Left lung (tissue), 10 donors: Measurements from ENCODE around the gene PPP1R11. TPM values are rescaled to one million over a fixed set of nuclear protein-coding genes. Genes with fewer than 3 reads are reported as not detected.
A peak's percentile ranks its signal among the peaks of the same experiment; 100 is the strongest.

Experiments used
- ATAC-seq: fragments of 200-7000 bp; cut with Tn5 transposase; one replicate; pipeline ENCODE4 v1.9.1; 2020; ENCODE audit warnings: moderate library complexity
- DNase-seq, 4 donors: peaks; one replicate each; pipeline ENCODE4 v3.0.0-alpha.2; 2013 to 2020
- H3K27ac ChIP-seq, 2 donors: fragments of 200-600 bp; sonication (generic) in 1 of 2; one replicate each; pipeline versions ENCODE4 v1.5.0 to v1.8.0; 2020 to 2021
- H3K27me3 ChIP-seq, 2 donors: fragments of 200-600 bp; sonication (generic) in 1 of 2; one replicate each; pipeline versions ENCODE4 v1.5.0 to v1.8.0; 2020 to 2021
- H3K36me3 ChIP-seq, 2 donors: fragments of 200-600 bp; sonication (generic) in 1 of 2; one replicate each; pipeline versions ENCODE4 v1.5.0 to v1.8.0; 2020 to 2021
- H3K4me1 ChIP-seq, 2 donors: fragments of 200-600 bp; one replicate each; pipeline ENCODE4 v1.8.0; 2021
- H3K4me3 ChIP-seq, 2 donors: fragments of 200-600 bp; sonication (generic) in 1 of 2; one replicate each; pipeline versions ENCODE4 v1.5.0 to v1.8.0; 2020 to 2021; ENCODE audit warnings: mild to moderate bottlenecking in 1 of 2
- H3K9me3 ChIP-seq, 2 donors: fragments of 200-600 bp; sonication (generic) in 1 of 2; one replicate each; pipeline versions ENCODE4 v1.5.0 to v1.8.0; 2020 to 2021
- intact Hi-C, 2 donors: fragments of 100-400 bp; cut with DNase I; formaldehyde crosslinking; loops; one replicate each; pipeline versions ENCODE4 v1.11.2 to v1.14.2; 2022
- polyA plus RNA-seq, 6 donors: library from polyadenylated mRNA; unstranded; fragments of 120-200 nt; gene quantifications; one replicate each; pipeline ENCODE4 v1.2.1, GENCODE V29; 2013; ENCODE audit not compliant: insufficient read length in 6 of 6
- total RNA-seq, 2 donors: library from RNA; stranded (reverse); fragmentation: NEBNext Ultra II Directional; extraction: Animal tissue kit (Norgen Biotek cat#: 25700); gene quantifications; one replicate each; pipeline ENCODE4 v1.2.1, GENCODE V29; 2021
- TF ChIP-seq, protein P1 (sequence below), 2 donors: fragments of 200-600 bp; sonication (generic) in 1 of 2; IDR thresholded peaks; one replicate each; pipeline versions ENCODE4 v1.5.0 to v1.8.0; 2021; ENCODE audit warnings: antibody characterized with exemption in 2 of 2
- donor health status: DM: no; HTN: yes; CAD: no.
- donor health status: DM: no; HTN: no; CAD: no.

Gene PPP1R11
- total and polyA plus RNA-seq, 8 donors: 52.0 to 60.0 (median 55.9) TPM

DNA sequence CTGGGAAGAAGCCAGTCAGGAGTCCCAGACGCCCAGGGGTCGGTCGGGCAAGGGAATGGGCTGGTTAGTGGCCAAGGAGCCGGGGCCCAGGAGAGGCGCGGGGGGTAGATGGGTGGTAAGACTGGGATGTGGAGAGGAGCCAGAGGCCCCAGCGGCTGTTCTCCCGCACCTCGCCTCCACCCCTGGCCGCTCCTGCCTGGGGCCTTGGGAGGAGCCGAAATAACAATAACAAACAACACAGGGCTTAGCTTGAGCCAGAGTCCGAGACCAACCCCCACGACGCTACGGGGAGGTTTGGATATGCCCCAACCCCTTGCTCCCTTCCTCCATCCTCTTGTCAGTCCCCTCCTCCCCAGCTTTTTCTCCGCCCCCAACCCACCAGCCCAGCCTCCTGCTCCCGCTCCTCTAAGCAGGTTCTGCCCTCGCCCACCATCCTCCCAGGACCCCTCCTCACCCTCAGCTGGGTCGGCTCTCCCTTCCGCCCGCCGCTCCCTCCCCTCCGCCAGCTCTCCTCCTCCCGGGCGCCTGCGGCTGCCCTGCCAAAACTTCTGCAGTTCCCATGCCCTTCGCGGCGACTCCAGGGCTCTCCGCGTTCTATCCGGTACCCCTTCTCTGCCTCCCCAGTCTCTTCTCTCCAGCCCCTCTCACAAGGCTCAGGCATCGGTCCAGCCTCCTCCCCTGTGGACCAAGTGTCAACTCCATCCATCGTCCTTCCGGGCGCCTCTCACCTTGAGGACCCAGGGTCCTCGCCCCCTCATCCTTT, 7.5 kb downstream of the PPP1R11 start:
- TF ChIP-seq, protein P1, sequence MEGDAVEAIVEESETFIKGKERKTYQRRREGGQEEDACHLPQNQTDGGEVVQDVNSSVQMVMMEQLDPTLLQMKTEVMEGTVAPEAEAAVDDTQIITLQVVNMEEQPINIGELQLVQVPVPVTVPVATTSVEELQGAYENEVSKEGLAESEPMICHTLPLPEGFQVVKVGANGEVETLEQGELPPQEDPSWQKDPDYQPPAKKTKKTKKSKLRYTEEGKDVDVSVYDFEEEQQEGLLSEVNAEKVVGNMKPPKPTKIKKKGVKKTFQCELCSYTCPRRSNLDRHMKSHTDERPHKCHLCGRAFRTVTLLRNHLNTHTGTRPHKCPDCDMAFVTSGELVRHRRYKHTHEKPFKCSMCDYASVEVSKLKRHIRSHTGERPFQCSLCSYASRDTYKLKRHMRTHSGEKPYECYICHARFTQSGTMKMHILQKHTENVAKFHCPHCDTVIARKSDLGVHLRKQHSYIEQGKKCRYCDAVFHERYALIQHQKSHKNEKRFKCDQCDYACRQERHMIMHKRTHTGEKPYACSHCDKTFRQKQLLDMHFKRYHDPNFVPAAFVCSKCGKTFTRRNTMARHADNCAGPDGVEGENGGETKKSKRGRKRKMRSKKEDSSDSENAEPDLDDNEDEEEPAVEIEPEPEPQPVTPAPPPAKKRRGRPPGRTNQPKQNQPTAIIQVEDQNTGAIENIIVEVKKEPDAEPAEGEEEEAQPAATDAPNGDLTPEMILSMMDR (IDR thresholded peaks at IDR 0.05): no peak
- Histone ChIP-seq H3K4me1 (peaks cover 0 to 23% of the 10 kb centered on the region in 2 donors), H3K27me3 (peaks cover 19 to 89% of the 10 kb centered on the region in 2 donors), H3K36me3 (peaks cover 0 to 17% of the 10 kb centered on the region in 2 donors), H3K27ac (no peak overlapping the region), H3K9me3 (no peaks in the 10 kb centered on the region), H3K4me3 (peak overlapping the region; percentile 39)
- peak in 3 of 4 donors; percentile 33 to 79 (median 51) for DNase-seq
- intact Hi-C loops: no loop called here
- peak; percentile 8 for ATAC-seq

DNA sequence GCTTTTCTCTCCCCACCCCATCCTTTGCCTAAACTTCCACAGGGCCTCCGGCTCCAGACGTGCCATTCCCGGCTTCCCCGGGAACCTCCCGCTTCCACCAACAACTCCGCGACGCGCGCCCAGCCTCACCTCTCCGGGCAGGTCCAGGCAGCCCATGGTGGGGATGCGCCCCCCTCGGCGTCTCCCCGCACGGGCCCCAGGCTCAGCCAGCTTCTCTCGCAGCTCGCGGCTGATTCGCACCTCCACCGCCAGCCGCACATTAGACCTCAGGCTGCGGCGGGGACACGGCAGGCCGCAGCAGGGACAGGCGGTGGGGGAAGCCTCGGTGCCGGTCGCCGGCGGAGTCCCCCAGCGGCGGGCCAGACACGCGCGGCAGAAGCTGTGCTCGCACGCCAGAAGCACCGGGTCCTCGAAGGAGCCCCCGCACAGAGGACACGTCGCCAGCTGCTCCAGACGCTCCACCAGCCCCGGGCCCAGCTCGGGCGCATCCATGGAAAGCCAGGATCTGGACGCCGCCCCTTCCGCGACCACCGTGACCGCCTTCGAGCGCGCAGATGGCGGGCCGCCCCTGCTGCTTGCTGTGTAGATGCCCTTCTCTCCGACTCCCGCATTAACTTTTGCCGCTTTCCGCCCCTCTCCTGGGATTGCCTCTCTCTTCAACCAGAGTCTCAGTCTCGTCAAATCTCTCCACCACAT, 8.2 kb downstream of the PPP1R11 start, which contains the start of gene RNF39:
RNF39 (minus strand) TSS at position 676 of the 696 bp plus-strand sequence; CDS start at position 492, 184 bp downstream.
- intact Hi-C loops: no loop called here
- peak; percentile 34 for ATAC-seq
- TF ChIP-seq, protein P1 (IDR thresholded peaks at IDR 0.05): no peak

DNA sequence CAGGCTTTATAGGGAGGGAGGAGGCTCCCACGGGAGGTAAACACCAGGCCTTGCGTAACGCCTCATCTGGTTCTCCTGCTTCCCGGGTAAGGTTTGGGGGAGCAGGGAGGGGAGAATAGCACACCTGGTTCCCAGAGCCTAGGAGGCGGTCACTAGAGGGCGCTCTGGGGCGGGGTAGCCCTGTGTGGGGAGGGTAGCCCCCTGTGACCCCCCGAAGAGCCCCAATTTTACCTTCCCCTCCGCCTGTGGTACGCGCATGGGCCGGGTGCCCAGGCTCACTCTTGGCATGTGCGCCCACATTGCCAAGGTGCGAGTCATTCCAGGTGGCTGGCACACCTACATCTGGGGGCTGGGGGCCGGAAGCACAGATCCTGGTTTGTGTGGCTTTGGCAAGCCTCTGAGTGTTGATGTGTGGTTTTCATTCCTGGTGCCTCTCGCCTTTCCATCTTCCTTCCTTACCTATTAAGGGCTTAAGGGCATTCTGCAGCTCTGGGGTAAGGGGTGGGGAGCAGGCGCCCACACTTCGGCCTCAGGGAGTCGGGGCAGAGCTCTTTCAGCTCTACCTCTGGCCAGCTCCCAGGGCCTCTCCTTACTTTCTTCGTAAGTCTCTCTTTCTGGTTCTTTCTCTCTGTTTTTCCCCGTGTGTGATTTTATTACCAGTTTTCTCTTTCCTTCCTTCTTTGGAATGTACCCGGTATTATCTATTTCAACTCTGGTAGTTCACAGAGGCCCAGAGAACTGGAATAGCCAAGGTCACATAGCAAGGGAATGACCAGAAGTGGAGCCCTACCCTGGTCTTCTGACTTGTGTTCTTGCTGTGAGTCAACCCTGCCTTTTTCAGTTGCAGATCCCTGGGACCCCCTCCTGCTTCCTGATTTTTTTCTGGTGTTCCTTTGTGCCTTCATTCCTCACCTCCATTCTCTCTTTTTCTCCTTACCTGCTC, 9.1 kb downstream of the PPP1R11 start:
- ATAC-seq (peak; percentile 89), DNase-seq (peak in 3 of 4 donors; percentile 37 to 84 (median 65))
- intact Hi-C loops: no loop called here
- H3K4me3 ChIP-seq: peak overlapping the region; percentile 39
- H3K36me3 ChIP-seq: peaks cover 0 to 3% of the 10 kb centered on the region in 2 donors
- H3K9me3 ChIP-seq: no peaks in the 10 kb centered on the region
- peak overlapping the region in 1 of 2 donors; percentile 38 for H3K27ac ChIP-seq
- TF ChIP-seq, protein P1 (IDR thresholded peaks at IDR 0.05): peak in 1 of 2 donors; percentile 32
- H3K4me1 ChIP-seq: peaks cover 0 to 18% of the 10 kb centered on the region in 2 donors
- H3K27me3 ChIP-seq: peaks cover 19 to 89% of the 10 kb centered on the region in 2 donors

More for the DNA sequence above, 8.2 kb downstream of the PPP1R11 start, which contains the start of gene RNF39:
- peaks cover 0 to 23% of the 10 kb centered on the region in 2 donors for H3K4me1 ChIP-seq
- H3K9me3 ChIP-seq: no peaks in the 10 kb centered on the region
- peaks cover 0 to 10% of the 10 kb centered on the region in 2 donors for H3K36me3 ChIP-seq
- H3K27me3 ChIP-seq: peaks cover 19 to 96% of the 10 kb centered on the region in 2 donors
- peak within 1 kb of the TSS; percentile 39 for H3K4me3 ChIP-seq
- H3K27ac ChIP-seq: peak within 1 kb of the TSS in 1 of 2 donors; percentile 38
- DNase-seq: peak in 1 of 4 donors; percentile 82

DNA sequence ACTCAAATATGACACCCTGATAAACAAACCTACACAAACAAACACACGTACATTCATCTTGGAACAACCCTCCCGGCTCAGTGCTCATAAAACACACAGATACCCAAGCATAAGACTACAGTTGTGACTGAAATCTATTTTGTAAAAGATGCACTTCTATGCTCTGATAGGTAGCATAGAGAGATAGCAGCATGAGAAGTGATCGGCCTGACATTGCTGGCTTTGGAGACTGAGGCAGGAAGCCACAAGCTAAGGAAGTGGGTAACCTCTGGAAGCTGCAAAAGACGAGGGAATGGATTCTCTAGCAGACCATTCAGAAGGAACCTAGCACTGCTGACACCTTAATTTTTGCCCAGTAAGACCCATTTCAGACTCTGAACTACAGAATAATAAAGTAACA, 10.2 kb downstream of the PPP1R11 start:
- TF ChIP-seq, protein P1 (IDR thresholded peaks at IDR 0.05): no peak
- no peaks in the 10 kb centered on the region for H3K9me3 ChIP-seq
- intact Hi-C loops: no loop called here
- H3K27me3 ChIP-seq: peaks cover 19 to 78% of the 10 kb centered on the region in 2 donors
- peaks cover 0 to 13% of the 10 kb centered on the region in 2 donors for H3K4me1 ChIP-seq
- H3K4me3 ChIP-seq: no peak overlapping the region
- no peak overlapping the region for H3K27ac ChIP-seq
- no peaks in the 10 kb centered on the region for H3K36me3 ChIP-seq
- ATAC-seq (no peak), DNase-seq (no peak)
